GM19240 (cell line): Measurements from ENCODE around the gene FMNL3.
"Not testable (repeated sequence)": the region's sequence is repeated elsewhere in the genome, so short reads cannot be mapped to it uniquely, and the experiment has no call there.

Experiments
- DNase-seq: peaks from one replicate; pipeline ENCODE4 v3.0.0; 2011; ENCODE audit warnings: low spot score; ENCODE audit not compliant: insufficient read length

The FMNL3 gene

GRCh38 chr12:49609059-49609874, 97.9 kb downstream of the FMNL3 start:
- DNase-seq = no peak

GRCh38 chr12:49605539-49605938, 101.7 kb downstream of the FMNL3 start, which contains the start of gene FAM186B:
Gene FAM186B (minus strand): TSS chr12:49605639. CDS start chr12:49605477, 162 bp downstream.
- DNase-seq = not testable (repeated sequence)

GRCh38 chr12:49604856-49605255, 102.3 kb downstream of the FMNL3 start:
- no peak for DNase-seq

- no peak for DNase-seq
Measured at GRCh38 chr12:49603721-49604120, 103.5 kb downstream of the FMNL3 start.

GRCh38 chr12:49599961-49600360, 107.2 kb downstream of the FMNL3 start:
- DNase-seq = no peak

- no peak for DNase-seq
Measured at GRCh38 chr12:49598527-49598926, 108.7 kb downstream of the FMNL3 start.

- no peak for DNase-seq
Measured at GRCh38 chr12:49588721-49589516, 118.3 kb downstream of the FMNL3 start.

GRCh38 chr12:49588281-49588680, 118.9 kb downstream of the FMNL3 start:
- DNase-seq = no peak

GRCh38 chr12:49587174-49587908, 119.9 kb downstream of the FMNL3 start:
- DNase-seq = no peak
